Neutrophil (primary cell): ENCODE measurements around the gene PASD1.
"Not testable (repeated sequence)": the region's sequence is repeated elsewhere in the genome, so short reads cannot be mapped to it uniquely, and the experiment has no call there.

ENCODE experiments used
- H3K27ac ChIP-seq: fragments of 200-600 bp; sonication (generic); 2 replicates; pipeline ENCODE4 v1.5.1; 2016; ENCODE audit warnings: mild to moderate bottlenecking, moderate library complexity
- H3K27me3 ChIP-seq: fragments of 200-600 bp; sonication (generic); 2 replicates; pipeline ENCODE4 v1.6.0; 2016; ENCODE audit warnings: mild to moderate bottlenecking
- H3K36me3 ChIP-seq: fragments of 200-600 bp; sonication (generic); 2 replicates; pipeline ENCODE4 v1.5.1; 2017
- H3K4me1 ChIP-seq, 2 experiments: fragments of 200-600 bp in 1 of 2; sonication (generic) in 1 of 2; 1 replicate in 1 of 2; 2 replicates in 1 of 2; pipeline versions ENCODE4 v1.5.1 to v1.6.1; 2013 to 2016; ENCODE audit warnings: low read depth in 1 of 2, low read length in 1 of 2, mild to moderate bottlenecking in 1 of 2, moderate library complexity in 1 of 2; ENCODE audit not compliant: control insufficient read depth in 1 of 2, insufficient read depth in 1 of 2
- H3K4me3 ChIP-seq, 2 experiments: fragments of 200-600 bp in 1 of 2; sonication (generic) in 1 of 2; 1 replicate in 1 of 2; 2 replicates in 1 of 2; pipeline ENCODE4 v1.5.1; 2013 to 2016; ENCODE audit warnings: low read depth in 1 of 2, low read length in 1 of 2, mild to moderate bottlenecking in 1 of 2, moderate library complexity in 1 of 2
- H3K9me3 ChIP-seq: fragments of 200-600 bp; sonication (generic); 2 replicates; pipeline ENCODE4 v1.5.1; 2016
- CTCF ChIP-seq: fragments of 200-600 bp; sonication (generic); IDR thresholded peaks from 2 replicates; pipeline ENCODE4 v1.5.1; 2016; ENCODE audit warnings: antibody characterized with exemption

The PASD1 gene

GRCh38 chrX:151694661-151695582 lies 131.4 kb downstream of the PASD1 start, which contains the start of gene PRRG3:
Gene PRRG3, plus strand, starts transcription at chrX:151695458. Its CDS starts 3,357 bp downstream, at chrX:151698815.
- no peak within 1 kb of the TSS for H3K4me3 ChIP-seq
- no peaks in the 10 kb centered on the region for H3K4me1 ChIP-seq
- H3K9me3 ChIP-seq: no peaks in the 10 kb centered on the region
- H3K27me3 ChIP-seq: peaks cover 32% of the 10 kb centered on the region
- no peaks in the 10 kb centered on the region for H3K36me3 ChIP-seq
- H3K27ac ChIP-seq: no peak within 1 kb of the TSS
- no peak for TF ChIP-seq CTCF

- H3K27ac ChIP-seq: no peak overlapping the region
- no peaks in the 10 kb centered on the region for H3K36me3 ChIP-seq
- no peaks in the 10 kb centered on the region for H3K4me1 ChIP-seq
- TF ChIP-seq CTCF: no peak
- peaks cover 32% of the 10 kb centered on the region for H3K27me3 ChIP-seq
- no peak overlapping the region for H3K4me3 ChIP-seq
- H3K9me3 ChIP-seq: no peaks in the 10 kb centered on the region
Observed at GRCh38 chrX:151695583-151696340, 132.3 kb downstream of the PASD1 start.

- H3K27me3 ChIP-seq: peaks cover 32% of the 10 kb centered on the region
Observed at GRCh38 chrX:151697082-151697481, 133.6 kb downstream of the PASD1 start.

GRCh38 chrX:151697522-151697921 lies 134.0 kb downstream of the PASD1 start:
- Histone ChIP-seq H3K36me3 (no peaks in the 10 kb centered on the region), H3K4me1 (no peaks in the 10 kb centered on the region), H3K27ac (no peak overlapping the region), H3K27me3 (peaks cover 32% of the 10 kb centered on the region), H3K4me3 (no peak overlapping the region), H3K9me3 (no peaks in the 10 kb centered on the region)
- TF ChIP-seq CTCF: no peak

More at GRCh38 chrX:151697082-151697481, 133.6 kb downstream of the PASD1 start:
- not testable (repeated sequence) for H3K9me3 ChIP-seq, H3K36me3 ChIP-seq, H3K4me3 ChIP-seq, H3K27ac ChIP-seq, H3K4me1 ChIP-seq

- no peak overlapping the region for H3K4me3 ChIP-seq
- H3K9me3 ChIP-seq: no peaks in the 10 kb centered on the region
- no peak for TF ChIP-seq CTCF
- H3K27me3 ChIP-seq: peaks cover 29% of the 10 kb centered on the region
- no peak overlapping the region for H3K27ac ChIP-seq
- H3K4me1 ChIP-seq: no peaks in the 10 kb centered on the region
- H3K36me3 ChIP-seq: no peaks in the 10 kb centered on the region
Observed at GRCh38 chrX:151698485-151698884, 135.0 kb downstream of the PASD1 start.
